ENCODE results near the gene SETD2. TPM values are rescaled to one million over a fixed set of nuclear protein-coding genes. Genes with fewer than 3 reads are reported as not detected.

SETD2 gene
- total and polyA plus RNA-seq, 7 donors: 12.0 to 72.6 (median 52.3) TPM

DNA sequence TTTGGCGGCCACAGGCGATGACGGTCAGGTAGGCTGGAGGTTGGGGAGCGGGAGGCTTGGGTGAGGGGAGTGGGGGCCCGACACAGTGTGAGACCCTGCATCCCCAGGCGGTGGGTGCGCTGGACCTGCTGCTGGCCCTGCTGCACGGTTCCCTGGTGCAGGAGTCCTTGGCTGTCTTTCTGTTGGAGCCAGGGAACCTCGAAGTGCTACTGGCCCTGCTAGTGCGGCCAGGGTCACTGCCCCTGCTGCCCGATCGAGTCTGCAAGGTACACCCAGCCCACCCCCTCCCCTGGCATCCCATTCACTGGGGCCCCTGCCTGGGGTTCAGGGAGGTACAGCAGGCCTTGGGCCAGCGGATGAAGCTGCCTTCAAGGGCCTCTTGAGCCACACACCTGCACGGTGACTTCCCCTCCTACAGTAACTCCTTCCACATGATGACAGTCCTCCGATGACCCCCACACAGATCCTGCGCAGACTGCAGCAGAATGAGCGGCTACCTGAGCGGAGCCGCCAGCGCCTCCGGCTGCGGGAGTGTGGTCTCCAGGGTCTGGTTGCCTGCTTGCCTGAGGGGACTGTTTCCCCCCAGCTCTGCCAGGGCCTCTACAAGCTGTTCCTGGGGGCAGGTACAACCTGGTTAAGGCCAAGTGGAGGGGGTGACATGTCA lies 164.9 kb downstream of the SETD2 start:
- no peak overlapping the region for H3K27ac ChIP-seq
- H3K4me3 ChIP-seq: no peak overlapping the region
- no peak for DNase-seq
- H3K36me3 ChIP-seq: peaks cover 0 to 51% (median 24%) of the 10 kb centered on the region in 4 donors
- 86 to 90% methylated on average over 22 of the region's 22 CpGs for WGBS, 2 donors
- no peaks in the 10 kb centered on the region for H3K9me3 ChIP-seq
- no peak for TF ChIP-seq POLR2A (IDR thresholded peaks at IDR 0.05)
- no peak for TF ChIP-seq EP300 (IDR thresholded peaks at IDR 0.05)
- H3K4me1 ChIP-seq: no peaks in the 10 kb centered on the region
- H3K27me3 ChIP-seq: no peaks in the 10 kb centered on the region
- intact Hi-C loops (cut with DNase I): loop anchor here (1.0 to 5.0 kb wide), 2 partner anchors 76 to 292 kb away; no protein-coding TSS in a partner anchor

DNA sequence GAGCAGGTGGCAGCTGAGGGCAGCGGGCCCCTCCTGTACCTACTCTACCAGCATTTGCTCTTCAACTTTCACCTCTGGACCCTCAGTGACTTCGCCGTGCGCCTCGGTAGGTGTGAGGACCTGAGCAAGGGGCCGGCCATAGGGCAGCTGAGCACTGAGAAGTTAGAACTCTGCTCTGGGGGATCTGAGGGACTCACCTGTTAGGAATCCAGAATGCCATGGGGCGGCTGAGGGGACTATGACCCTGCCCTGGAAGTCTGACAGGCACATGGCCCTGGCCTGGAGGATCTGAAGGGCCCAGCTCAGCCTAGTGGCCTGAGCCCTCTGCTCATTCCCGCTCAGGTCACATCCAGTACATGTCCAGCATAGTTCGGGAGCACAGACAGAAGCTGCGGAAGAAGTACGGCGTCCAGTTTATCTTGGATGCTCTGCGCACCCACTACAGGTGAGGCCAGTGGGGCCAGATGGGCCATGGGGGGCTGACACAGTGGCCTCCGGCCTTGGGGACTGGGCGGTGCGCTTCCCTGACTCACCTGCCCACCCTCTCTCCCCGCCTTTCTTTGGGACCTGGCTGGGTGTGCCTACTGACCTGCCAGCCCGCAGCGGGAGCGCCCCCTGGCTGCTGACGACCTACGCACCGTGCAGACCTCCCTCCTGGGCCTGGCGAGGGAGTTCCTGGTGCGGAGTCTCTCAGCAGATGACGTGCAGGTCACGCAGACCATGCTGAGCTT lies 165.6 kb downstream of the SETD2 start:
- TF ChIP-seq POLR2A (IDR thresholded peaks at IDR 0.05) (no peak), POLR2AphosphoS5 (IDR thresholded peaks at IDR 0.05) (no peak)
- TF ChIP-seq, protein P1, sequence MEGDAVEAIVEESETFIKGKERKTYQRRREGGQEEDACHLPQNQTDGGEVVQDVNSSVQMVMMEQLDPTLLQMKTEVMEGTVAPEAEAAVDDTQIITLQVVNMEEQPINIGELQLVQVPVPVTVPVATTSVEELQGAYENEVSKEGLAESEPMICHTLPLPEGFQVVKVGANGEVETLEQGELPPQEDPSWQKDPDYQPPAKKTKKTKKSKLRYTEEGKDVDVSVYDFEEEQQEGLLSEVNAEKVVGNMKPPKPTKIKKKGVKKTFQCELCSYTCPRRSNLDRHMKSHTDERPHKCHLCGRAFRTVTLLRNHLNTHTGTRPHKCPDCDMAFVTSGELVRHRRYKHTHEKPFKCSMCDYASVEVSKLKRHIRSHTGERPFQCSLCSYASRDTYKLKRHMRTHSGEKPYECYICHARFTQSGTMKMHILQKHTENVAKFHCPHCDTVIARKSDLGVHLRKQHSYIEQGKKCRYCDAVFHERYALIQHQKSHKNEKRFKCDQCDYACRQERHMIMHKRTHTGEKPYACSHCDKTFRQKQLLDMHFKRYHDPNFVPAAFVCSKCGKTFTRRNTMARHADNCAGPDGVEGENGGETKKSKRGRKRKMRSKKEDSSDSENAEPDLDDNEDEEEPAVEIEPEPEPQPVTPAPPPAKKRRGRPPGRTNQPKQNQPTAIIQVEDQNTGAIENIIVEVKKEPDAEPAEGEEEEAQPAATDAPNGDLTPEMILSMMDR (IDR thresholded peaks at IDR 0.05): peak; percentile 59 to 85 (median 77)
- Histone ChIP-seq H3K27ac (no peak overlapping the region), H3K4me1 (no peaks in the 10 kb centered on the region), H3K9me3 (no peaks in the 10 kb centered on the region), H3K36me3 (peaks cover 0 to 48% (median 22%) of the 10 kb centered on the region in 4 donors), H3K27me3 (no peaks in the 10 kb centered on the region), H3K4me3 (no peak overlapping the region)
- no peak for DNase-seq
- WGBS, 2 donors: 52 to 62% methylated on average over 27 of the region's 27 CpGs
- intact Hi-C loops (cut with DNase I): loop anchor here (1.0 to 5.0 kb wide), 2 partner anchors 75 to 291 kb away; no protein-coding TSS in a partner anchor

DNA sequence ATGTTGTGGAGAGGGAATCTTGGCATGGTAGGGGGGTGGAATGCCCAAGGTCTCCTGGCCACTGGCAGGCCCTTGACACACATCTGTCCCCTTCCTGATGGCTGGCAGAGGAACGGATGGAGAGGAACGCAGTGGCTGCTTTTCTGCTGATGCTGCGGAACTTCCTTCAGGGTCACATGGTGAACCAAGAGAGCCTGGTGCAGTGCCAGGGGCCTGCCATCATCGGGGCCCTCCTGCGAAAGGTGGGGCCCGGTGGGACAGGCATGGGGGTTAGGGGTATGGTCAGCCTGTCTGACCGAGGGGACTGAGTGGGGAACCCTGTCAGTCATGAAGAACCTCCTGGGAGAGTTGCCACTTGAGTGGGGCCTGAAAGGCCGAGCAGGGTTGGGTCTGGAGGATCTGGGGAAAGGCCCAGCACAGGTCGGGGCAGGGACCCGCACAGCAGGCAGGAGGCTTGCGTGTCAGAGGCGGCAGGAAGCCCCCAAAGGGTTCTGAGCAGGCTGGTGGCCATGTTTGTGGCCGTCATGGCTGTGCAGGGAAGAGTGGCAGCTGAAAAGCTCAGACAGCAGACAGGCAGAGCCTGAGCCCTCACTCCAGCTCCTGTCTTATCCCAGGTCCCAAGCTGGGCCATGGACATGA lies 166.3 kb downstream of the SETD2 start:
- Histone ChIP-seq H3K36me3 (peaks cover 0 to 41% (median 17%) of the 10 kb centered on the region in 4 donors), H3K4me3 (no peak overlapping the region), H3K4me1 (no peaks in the 10 kb centered on the region), H3K27me3 (no peaks in the 10 kb centered on the region), H3K27ac (no peak overlapping the region), H3K9me3 (no peaks in the 10 kb centered on the region)
- no peak for DNase-seq
- 86 to 87% methylated on average over 13 of the region's 13 CpGs for WGBS, 2 donors
- intact Hi-C loops (cut with DNase I): loop anchor here (1.0 to 5.0 kb wide), 2 partner anchors 74 to 290 kb away; no protein-coding TSS in a partner anchor
- no peak for TF ChIP-seq POLR2AphosphoS5 (IDR thresholded peaks at IDR 0.05)
- no peak for TF ChIP-seq EP300 (IDR thresholded peaks at IDR 0.05)
- no peak for TF ChIP-seq POLR2A (IDR thresholded peaks at IDR 0.05)
- TF ChIP-seq, protein P1 (IDR thresholded peaks at IDR 0.05): no peak

DNA sequence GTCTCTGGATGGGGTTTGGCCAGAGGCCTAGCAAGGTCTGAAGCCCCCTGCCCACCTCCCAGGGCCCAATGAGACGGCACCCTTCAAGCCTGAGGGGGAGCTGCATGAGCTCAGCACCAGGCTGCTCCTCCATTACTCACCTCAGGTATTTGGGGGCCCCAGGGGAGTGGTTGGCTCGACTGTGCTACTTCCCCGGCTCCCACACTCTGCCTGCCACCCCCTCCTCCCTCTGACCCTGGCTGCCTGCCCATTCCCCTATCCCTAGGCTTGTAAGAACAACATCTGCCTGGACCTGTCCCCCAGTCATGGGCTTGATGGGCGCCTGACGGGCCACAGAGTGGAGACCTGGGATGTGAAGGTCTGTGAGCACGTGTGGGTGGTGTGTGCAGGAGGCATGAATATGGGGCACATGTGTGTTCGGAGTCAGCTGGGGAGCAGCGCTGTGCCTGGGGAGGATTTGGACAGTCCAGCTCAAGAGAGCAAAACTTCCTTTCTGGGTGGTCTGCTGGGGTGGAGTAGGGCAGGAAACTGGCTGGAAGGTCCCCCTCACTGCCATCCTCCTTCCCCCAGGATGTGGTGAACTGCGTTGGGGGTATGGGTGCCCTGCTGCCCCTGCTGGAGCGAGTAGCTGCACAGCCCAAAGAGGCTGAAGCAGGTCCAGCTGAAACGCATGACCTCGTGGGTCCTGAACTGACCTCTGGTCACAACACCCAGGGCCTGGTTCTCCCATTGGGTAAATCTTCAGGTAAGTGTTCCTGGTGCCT lies 167.0 kb downstream of the SETD2 start:
- TF ChIP-seq, protein P1 (IDR thresholded peaks at IDR 0.05): no peak
- TF ChIP-seq POLR2A (IDR thresholded peaks at IDR 0.05) (no peak), POLR2AphosphoS5 (IDR thresholded peaks at IDR 0.05) (no peak), EP300 (IDR thresholded peaks at IDR 0.05) (no peak)
- Histone ChIP-seq H3K36me3 (peaks cover 0 to 34% (median 11%) of the 10 kb centered on the region in 4 donors), H3K9me3 (no peaks in the 10 kb centered on the region), H3K27me3 (no peaks in the 10 kb centered on the region), H3K4me1 (no peaks in the 10 kb centered on the region), H3K4me3 (no peak overlapping the region), H3K27ac (no peak overlapping the region)
- intact Hi-C loops (cut with DNase I): loop anchor here (5.0 kb wide), 1 partner anchor 290 kb away; no protein-coding TSS in a partner anchor
- DNase-seq: no peak
- WGBS, 2 donors: 79 to 83% methylated on average over 12 of the region's 12 CpGs

All from sigmoid colon (tissue), 7 donors.